HG03442 (cell line): Measurements from ENCODE around the gene JUN.
A peak's percentile ranks its signal among the peaks of the same experiment; 100 is the strongest.
"Not testable (repeated sequence)": the region's sequence is repeated elsewhere in the genome, so short reads cannot be mapped to it uniquely, and the experiment has no call there.

Experiments used
- ATAC-seq: cut with Tn5 transposase; IDR thresholded peaks from one replicate; pipeline ENCODE4 v1.9.1; 2021; ENCODE audit warnings: mild to moderate bottlenecking, moderate library complexity; ENCODE audit not compliant: unreplicated experiment

The JUN gene

DNA sequence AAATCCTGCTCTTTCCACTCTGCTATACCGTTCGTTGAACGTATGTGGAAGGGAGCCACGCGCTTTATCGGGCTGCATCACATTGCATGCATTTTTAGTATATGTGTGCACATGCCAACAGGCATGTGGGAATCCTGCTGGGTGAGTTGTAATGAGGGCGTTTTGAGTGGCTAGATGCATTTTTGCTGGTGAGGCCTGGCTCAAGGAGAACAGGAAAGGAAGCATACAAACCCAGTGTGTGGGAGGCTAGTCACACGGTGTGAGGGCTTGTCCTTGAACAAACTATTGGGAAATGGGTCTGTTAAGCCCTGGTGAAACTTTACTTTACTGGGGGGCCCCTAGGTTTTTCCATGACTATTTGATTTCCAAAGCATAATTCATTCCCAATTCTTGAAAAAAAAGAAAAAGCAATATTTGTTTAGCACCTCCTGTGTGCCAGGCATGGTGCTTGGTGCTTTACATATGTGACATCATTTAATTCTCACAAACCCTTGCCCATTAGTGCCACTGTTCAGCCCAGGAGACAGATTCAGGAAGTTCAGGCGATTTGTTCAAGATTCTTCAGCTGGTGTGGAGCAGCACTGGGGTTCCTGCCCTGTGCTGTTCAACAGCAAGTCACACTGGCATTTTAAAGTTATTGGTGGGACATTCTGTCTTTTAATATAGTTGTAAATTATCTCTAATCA lies 25.6 kb upstream of the JUN start:
- ATAC-seq: no peak

DNA sequence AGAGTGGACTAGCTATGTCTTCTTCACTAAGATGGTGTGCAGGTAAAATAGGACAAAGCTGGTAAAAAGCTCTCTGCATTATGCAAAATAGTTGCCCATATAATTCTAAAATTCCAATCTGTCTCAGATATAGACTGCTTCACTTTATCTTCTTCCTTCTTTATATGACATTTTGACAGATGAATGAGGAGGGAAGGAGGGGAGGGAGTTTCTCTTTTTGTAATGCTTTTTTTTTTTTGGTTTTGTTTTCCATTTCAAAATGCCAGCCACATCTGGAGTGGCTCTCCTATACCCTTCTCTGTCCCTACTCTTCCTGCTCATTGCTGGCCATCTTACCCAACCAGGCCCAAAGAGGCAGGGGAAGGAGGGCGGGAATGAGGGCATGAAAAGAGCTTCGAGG lies 24.2 kb upstream of the JUN start:
- ATAC-seq: no peak

DNA sequence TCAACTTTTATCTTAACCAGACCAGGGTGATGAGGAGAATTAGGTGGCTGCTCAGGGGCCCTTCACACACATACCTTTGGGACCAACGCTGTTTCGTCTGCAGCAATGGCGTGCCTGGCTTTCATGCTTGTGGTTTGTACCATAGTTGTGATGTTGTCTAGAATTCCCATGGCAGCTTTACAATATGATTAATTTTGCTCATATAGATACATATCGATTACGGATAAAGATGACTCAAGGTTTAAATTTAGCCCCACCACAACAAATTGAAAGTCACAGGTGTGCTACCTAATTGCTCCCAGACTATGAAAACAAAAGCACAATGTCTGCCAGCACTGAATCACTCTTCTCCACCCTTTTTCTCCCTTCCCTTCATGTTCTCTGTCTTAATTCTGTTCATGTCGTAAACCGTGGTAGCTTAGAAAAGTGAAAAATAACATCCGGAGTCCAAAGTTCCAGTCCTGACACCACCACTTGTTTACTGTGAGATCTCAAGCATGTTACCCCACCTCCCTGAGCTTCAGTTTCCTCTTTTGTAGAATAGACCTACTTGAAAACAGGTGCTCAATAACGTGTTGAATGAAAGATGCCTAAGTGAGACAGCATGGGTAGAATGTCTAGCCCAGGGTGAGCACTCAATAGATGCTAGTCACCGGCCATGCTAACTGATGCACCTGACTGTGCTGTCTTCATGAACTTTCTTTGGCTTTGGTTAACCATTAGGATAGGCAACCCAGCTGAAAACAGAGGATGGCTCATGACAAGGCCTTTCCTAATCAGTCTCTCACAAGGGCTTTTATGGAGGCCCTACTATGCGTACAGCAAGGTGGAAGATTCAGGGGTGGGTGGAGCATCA lies 22.1 kb upstream of the JUN start:
- ATAC-seq: peak; percentile 54

DNA sequence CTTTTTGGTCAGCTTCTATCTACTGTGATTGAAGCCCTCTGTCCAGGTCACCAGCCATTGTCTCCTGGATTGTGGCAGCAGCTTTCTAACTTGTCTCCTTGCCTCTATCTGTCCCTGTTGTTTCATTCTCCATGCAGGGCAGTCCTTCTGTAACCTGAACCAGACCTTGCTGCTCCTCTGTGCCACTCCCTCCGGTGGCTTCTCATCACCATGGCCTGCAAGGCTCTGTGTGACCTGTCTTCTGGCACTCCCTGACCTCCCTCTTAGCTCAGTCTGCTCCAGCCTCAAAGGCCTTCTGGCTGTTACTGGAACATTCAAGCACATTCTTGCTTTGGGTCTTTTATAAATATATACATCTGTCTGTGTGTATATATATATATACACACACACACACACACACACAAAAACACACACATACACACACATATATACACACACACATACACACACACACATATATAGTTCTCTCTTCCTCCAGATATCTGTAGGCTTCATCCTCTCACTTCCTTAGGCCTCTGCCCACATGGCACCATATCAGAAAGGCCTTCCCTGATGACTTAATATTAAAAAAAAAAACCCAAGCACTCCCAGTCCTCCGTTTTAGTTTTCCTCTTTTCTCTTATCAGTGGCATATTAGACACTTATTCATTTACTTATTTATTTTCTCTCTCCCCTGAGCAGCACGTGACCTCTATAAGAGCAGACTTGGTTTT lies 21.2 kb upstream of the JUN start:
- ATAC-seq: no peak

- ATAC-seq: no peak
Measured at GRCh38 chr1:58803858-58804257, 20.0 kb upstream of the JUN start.

- ATAC-seq: no peak
Measured at GRCh38 chr1:58802640-58803399, 19.0 kb upstream of the JUN start.

- not testable (repeated sequence) for ATAC-seq
Measured at GRCh38 chr1:58801286-58801685, 17.4 kb upstream of the JUN start.

- ATAC-seq: no peak
Measured at GRCh38 chr1:58799650-58800049, 15.8 kb upstream of the JUN start.

DNA sequence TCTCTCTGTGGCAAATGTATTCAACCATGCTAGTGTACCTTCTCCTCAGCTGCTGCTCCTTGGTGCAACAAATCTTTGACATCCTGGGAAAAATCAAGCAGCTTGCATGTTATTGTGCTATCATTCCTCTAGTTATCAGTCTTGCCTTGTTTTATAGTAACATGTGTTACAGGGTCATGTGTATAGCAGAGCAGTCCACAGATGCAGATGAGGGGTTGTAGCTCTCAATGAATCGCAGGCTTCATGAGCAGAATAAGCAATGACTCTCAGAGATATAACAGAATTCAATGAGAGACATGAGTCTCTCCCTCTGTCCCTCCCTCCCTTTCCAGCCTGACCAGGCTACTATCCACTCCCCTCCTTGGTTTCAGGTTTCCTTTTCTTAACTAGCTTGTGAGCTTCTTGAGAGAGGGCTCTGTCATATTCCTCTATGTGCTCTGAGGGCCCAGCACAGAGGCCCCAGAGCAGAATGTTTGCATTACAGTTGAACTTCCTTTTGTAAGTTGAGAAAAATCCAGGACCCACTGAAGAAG lies 15.1 kb upstream of the JUN start:
- ATAC-seq: no peak

GRCh38 chr1:58796416-58796815 lies 12.6 kb upstream of the JUN start:
- no peak for ATAC-seq

GRCh38 chr1:58794585-58794984 lies 10.7 kb upstream of the JUN start:
- ATAC-seq: no peak

DNA sequence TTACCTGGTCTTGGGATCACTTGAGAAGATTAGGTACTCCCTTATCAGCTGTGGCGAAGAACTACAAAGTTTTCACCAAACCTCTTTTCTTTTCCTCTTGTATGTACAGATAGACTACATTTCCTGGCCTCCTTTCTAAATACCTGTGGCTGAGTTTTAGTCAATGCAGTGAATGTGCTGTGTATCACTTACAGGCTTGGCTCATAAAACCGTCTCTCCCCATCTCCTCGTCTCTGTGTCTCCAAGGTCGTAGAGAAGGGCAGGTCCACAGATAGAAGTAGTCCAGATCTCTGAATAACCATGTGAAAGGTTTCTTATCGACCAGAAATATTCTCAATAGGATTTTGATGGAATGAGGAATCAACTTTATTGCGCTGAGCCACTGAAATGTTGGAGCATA lies 9.0 kb upstream of the JUN start:
- no peak for ATAC-seq

GRCh38 chr1:58791106-58791505 lies 7.3 kb upstream of the JUN start:
- no peak for ATAC-seq

- ATAC-seq: no peak
Measured at GRCh38 chr1:58789996-58790660, 6.3 kb upstream of the JUN start.

GRCh38 chr1:58789322-58789856 lies 5.5 kb upstream of the JUN start:
- no peak for ATAC-seq

- no peak for ATAC-seq
Measured at GRCh38 chr1:58788259-58788658, 4.4 kb upstream of the JUN start.

GRCh38 chr1:58786927-58787245 lies 3.0 kb upstream of the JUN start:
- no peak for ATAC-seq

DNA sequence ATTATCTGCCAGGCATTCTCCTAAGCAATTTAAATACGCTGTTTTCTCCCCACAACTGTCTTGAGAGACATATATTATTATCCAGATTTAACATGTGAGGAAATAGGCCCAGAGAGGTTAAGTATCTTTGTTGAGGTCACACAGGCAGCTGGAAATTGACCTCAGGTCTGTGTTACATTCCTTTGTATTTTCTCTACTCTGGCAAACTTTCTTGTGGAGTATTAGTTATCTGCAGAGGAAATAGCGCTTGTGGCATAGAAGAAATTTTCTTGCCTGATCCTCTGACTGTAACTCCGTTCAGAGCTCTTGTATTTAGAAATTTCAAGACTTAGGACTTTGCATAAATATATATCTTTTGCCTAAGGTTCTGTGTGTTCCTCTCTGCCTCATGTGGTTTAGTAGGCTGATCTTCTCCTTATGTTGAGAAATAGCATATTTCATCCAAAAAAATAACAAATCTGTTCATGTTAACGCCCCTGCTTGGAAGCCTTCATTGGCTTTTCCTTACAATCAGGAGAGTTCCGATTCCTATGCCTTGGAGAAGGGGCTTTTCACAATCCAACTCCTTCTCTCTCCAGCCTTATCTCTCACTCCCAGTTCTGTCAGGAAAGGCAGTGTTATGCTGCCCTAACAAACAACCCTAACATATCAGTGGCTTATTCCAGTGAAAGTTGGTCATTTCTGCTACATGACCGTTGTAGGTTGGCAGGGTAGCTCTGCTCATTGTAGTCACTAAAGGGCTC lies 2.5 kb upstream of the JUN start:
- ATAC-seq: no peak

GRCh38 chr1:58785442-58786058 lies 1.7 kb upstream of the JUN start:
- ATAC-seq: no peak
